ENCODE measurements around the gene MRPS34. TPM values are rescaled to one million over a fixed set of nuclear protein-coding genes. Genes with fewer than 3 reads are reported as not detected.
A peak's percentile ranks its signal among the peaks of the same experiment; 100 is the strongest.

MRPS34 gene
- total RNA-seq, 1 donor from 2014 or later = 74.0 TPM

- Histone ChIP-seq H3K4me1 (ENCODE audit: insufficient read depth, low read length) (no peaks in the 10 kb centered on the region), H3K36me3 (ENCODE audit: insufficient read depth, low read length) (peaks cover 2% of the 10 kb centered on the region), H3K9me3 (ENCODE audit: insufficient read depth, low read depth, low read length) (no peaks in the 10 kb centered on the region), H3K27me3 (ENCODE audit: insufficient read depth, low read length) (no peaks in the 10 kb centered on the region), H3K27ac (ENCODE audit: low read depth, low read length) (no peak overlapping the region), H2AFZ (ENCODE audit: low read depth, low read length) (no peak overlapping the region), H3K4me3 (ENCODE audit: insufficient read depth, low read depth, low read length) (no peak overlapping the region), H3K4me2 (ENCODE audit: low read length) (no peak overlapping the region), H3K79me2 (ENCODE audit: insufficient read depth, low read length) (peaks cover 36% of the 10 kb centered on the region), H4K20me1 (ENCODE audit: insufficient read depth, low read length) (peaks cover 28% of the 10 kb centered on the region), H3K9ac (ENCODE audit: low read length) (no peak overlapping the region)
- no peaks in the 10 kb centered on the region for H3K36me3 Mint-ChIP-seq (ENCODE audit: low read depth, unreplicated experiment)
- FAIRE-seq = no peak
- TF ChIP-seq EZH2 (IDR thresholded peaks at IDR 0.05; ENCODE audit: insufficient read depth, low read length) (no peak), CTCF (IDR thresholded peaks at IDR 0.05; ENCODE audit: insufficient read depth, low read depth, low read length) (no peak)
- no peak overlapping the region for H3K27ac Mint-ChIP-seq (ENCODE audit: unreplicated experiment)
- no peak overlapping the region for H3K4me3 Mint-ChIP-seq (ENCODE audit: unreplicated experiment)
- no peak for DNase-seq (ENCODE audit: low read depth)
- no peaks in the 10 kb centered on the region for H3K27me3 Mint-ChIP-seq (ENCODE audit: low read depth, unreplicated experiment)
- no peaks in the 10 kb centered on the region for H3K4me1 Mint-ChIP-seq (ENCODE audit: low read depth, unreplicated experiment)
- no peaks in the 10 kb centered on the region for H3K9me3 Mint-ChIP-seq (ENCODE audit: unreplicated experiment)
These were observed 16.7 kb upstream of the MRPS34 start for GRCh38 chr16:1789643-1790045.

- peaks cover 33% of the 10 kb centered on the region for H4K20me1 ChIP-seq (ENCODE audit: insufficient read depth, low read length)
- peak overlapping the region; percentile 60 for H3K4me3 Mint-ChIP-seq (ENCODE audit: unreplicated experiment)
- H3K27ac Mint-ChIP-seq (ENCODE audit: unreplicated experiment) = no peak overlapping the region
- H3K9me3 Mint-ChIP-seq (ENCODE audit: unreplicated experiment) = no peaks in the 10 kb centered on the region
- H3K79me2 ChIP-seq (ENCODE audit: insufficient read depth, low read length) = peaks cover 45% of the 10 kb centered on the region
- no peak overlapping the region for H3K4me2 ChIP-seq (ENCODE audit: low read length)
- FAIRE-seq (no peak), DNase-seq (ENCODE audit: low read depth) (no peak)
- peaks cover 4% of the 10 kb centered on the region for H3K4me1 ChIP-seq (ENCODE audit: insufficient read depth, low read length)
- H3K27me3 ChIP-seq (ENCODE audit: insufficient read depth, low read length) = no peaks in the 10 kb centered on the region
- no peak overlapping the region for H3K27ac ChIP-seq (ENCODE audit: low read depth, low read length)
- no peak overlapping the region for H3K9ac ChIP-seq (ENCODE audit: low read length)
- no peaks in the 10 kb centered on the region for H3K36me3 Mint-ChIP-seq (ENCODE audit: low read depth, unreplicated experiment)
- no peak overlapping the region for H2AFZ ChIP-seq (ENCODE audit: low read depth, low read length)
- H3K27me3 Mint-ChIP-seq (ENCODE audit: low read depth, unreplicated experiment) = no peaks in the 10 kb centered on the region
- no peak for TF ChIP-seq EZH2 (IDR thresholded peaks at IDR 0.05; ENCODE audit: insufficient read depth, low read length)
- no peak for TF ChIP-seq CTCF (IDR thresholded peaks at IDR 0.05; ENCODE audit: insufficient read depth, low read depth, low read length)
- H3K4me1 Mint-ChIP-seq (ENCODE audit: low read depth, unreplicated experiment) = no peaks in the 10 kb centered on the region
- peaks cover 2% of the 10 kb centered on the region for H3K36me3 ChIP-seq (ENCODE audit: insufficient read depth, low read length)
- no peaks in the 10 kb centered on the region for H3K9me3 ChIP-seq (ENCODE audit: insufficient read depth, low read depth, low read length)
- H3K4me3 ChIP-seq (ENCODE audit: insufficient read depth, low read depth, low read length) = no peak overlapping the region
These were observed 15.8 kb upstream of the MRPS34 start for GRCh38 chr16:1788708-1789100.

GRCh38 chr16:1788095-1788707 lies 15.3 kb upstream of the MRPS34 start:
- peaks cover 4% of the 10 kb centered on the region for H3K4me1 ChIP-seq (ENCODE audit: insufficient read depth, low read length)
- Mint-ChIP-seq H3K4me1 (ENCODE audit: low read depth, unreplicated experiment) (no peaks in the 10 kb centered on the region), H3K27me3 (ENCODE audit: low read depth, unreplicated experiment) (no peaks in the 10 kb centered on the region), H3K27ac (ENCODE audit: unreplicated experiment) (no peak overlapping the region), H3K9me3 (ENCODE audit: unreplicated experiment) (no peaks in the 10 kb centered on the region), H3K36me3 (ENCODE audit: low read depth, unreplicated experiment) (no peaks in the 10 kb centered on the region), H3K4me3 (ENCODE audit: unreplicated experiment) (no peak overlapping the region)
- no peak overlapping the region for H3K4me2 ChIP-seq (ENCODE audit: low read length)
- DNase-seq (ENCODE audit: low read depth) (no peak), FAIRE-seq (no peak)
- no peak for TF ChIP-seq EZH2 (IDR thresholded peaks at IDR 0.05; ENCODE audit: insufficient read depth, low read length)
- TF ChIP-seq CTCF (IDR thresholded peaks at IDR 0.05; ENCODE audit: insufficient read depth, low read depth, low read length) = no peak
- no peaks in the 10 kb centered on the region for H3K9me3 ChIP-seq (ENCODE audit: insufficient read depth, low read depth, low read length)
- H3K27me3 ChIP-seq (ENCODE audit: insufficient read depth, low read length) = no peaks in the 10 kb centered on the region
- H4K20me1 ChIP-seq (ENCODE audit: insufficient read depth, low read length) = peaks cover 33% of the 10 kb centered on the region
- no peak overlapping the region for H2AFZ ChIP-seq (ENCODE audit: low read depth, low read length)
- H3K79me2 ChIP-seq (ENCODE audit: insufficient read depth, low read length) = peaks cover 49% of the 10 kb centered on the region
- H3K4me3 ChIP-seq (ENCODE audit: insufficient read depth, low read depth, low read length) = no peak overlapping the region
- H3K27ac ChIP-seq (ENCODE audit: low read depth, low read length) = no peak overlapping the region
- no peak overlapping the region for H3K9ac ChIP-seq (ENCODE audit: low read length)
- H3K36me3 ChIP-seq (ENCODE audit: insufficient read depth, low read length) = peaks cover 2% of the 10 kb centered on the region

All from astrocyte (in vitro differentiated cells and primary cell).